Heart left ventricle (tissue), 13 donors: ENCODE data around the gene STH.

Source experiments
- CTCF ChIP-seq, 12 donors: fragments of 200-600 bp; sonication (generic) in 4 of 12; IDR thresholded peaks; one replicate each; pipeline versions ENCODE4 v1.5.0 to v1.8.0; 2018 to 2022; ENCODE audit warnings: antibody characterized with exemption in 12 of 12, mild to moderate bottlenecking in 5 of 12
- POLR2A ChIP-seq, 2 donors: fragments of 450-650 bp; IDR thresholded peaks; one replicate each; pipeline ENCODE4 v1.6.1; 2017; ENCODE audit warnings: antibody characterized with exemption in 2 of 2, mild to moderate bottlenecking in 2 of 2, moderate library complexity in 2 of 2
- donor health status: ischemic (EF 13 %, LVEDD 7.1; RV severe dilation, severe dysfunction).
- donor health status: DM: no; HTN: yes; CAD: no.
- donor health status: DM: no; HTN: no; CAD: no.
- donor health status: ischemic (EF 25% LVEDD 6.9; RV normal size, moderate dysfunction).
- donor health status: ischemic (EF 25% LVEDD 5.7; RV mildly dilated, moderate dysfunction).
- donor health status: ischemic (EF 35%, LVEDD 5.7; RV mildly dilated, moderate dysfunction).
- donor health status: nonischemic (EF 11% LVEDD 7.7; RV severe dilation, severe dysfunction).
- donor health status: DM: yes; HTN: yes; CAD: no.
- donor health status: PGD.
- donor health status: ischemic (EF 29% LVEDD 5.4; RV normal size, mild dysfunction).
- donor health status: nonischemic (EF 23%, LVEDD 6.1; RV moderate dilation, normal function).

DNA sequence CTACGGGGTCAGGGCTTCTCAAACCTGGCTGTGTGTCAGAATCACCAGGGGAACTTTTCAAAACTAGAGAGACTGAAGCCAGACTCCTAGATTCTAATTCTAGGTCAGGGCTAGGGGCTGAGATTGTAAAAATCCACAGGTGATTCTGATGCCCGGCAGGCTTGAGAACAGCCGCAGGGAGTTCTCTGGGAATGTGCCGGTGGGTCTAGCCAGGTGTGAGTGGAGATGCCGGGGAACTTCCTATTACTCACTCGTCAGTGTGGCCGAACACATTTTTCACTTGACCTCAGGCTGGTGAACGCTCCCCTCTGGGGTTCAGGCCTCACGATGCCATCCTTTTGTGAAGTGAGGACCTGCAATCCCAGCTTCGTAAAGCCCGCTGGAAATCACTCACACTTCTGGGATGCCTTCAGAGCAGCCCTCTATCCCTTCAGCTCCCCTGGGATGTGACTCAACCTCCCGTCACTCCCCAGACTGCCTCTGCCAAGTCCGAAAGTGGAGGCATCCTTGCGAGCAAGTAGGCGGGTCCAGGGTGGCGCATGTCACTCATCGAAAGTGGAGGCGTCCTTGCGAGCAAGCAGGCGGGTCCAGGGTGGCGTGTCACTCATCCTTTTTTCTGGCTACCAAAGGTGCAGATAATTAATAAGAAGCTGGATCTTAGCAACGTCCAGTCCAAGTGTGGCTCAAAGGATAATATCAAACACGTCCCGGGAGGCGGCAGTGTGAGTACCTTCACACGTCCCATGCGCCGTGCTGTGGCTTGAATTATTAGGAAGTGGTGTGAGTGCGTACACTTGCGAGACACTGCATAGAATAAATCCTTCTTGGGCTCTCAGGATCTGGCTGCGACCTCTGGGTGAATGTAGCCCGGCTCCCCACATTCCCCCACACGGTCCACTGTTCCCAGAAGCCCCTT lies 10.9 kb downstream of the STH start:
- TF ChIP-seq CTCF (IDR thresholded peaks at IDR 0.05), result no peak
- TF ChIP-seq POLR2A (IDR thresholded peaks at IDR 0.05), result no peak
